Right lobe of liver (tissue), 6 donors: Measurements from ENCODE around the gene SLC37A4. TPM values are rescaled to one million over a fixed set of nuclear protein-coding genes. Genes with fewer than 3 reads are reported as not detected.
"Not testable (repeated sequence)": the region's sequence is repeated elsewhere in the genome, so short reads cannot be mapped to it uniquely, and the experiment has no call there.

Experiments used
- ATAC-seq, 4 donors: fragments of 200-7000 bp; cut with Tn5 transposase; one replicate each; pipeline ENCODE4 v1.9.1; 2020; ENCODE audit warnings: mild to moderate bottlenecking in 4 of 4, moderate library complexity in 4 of 4
- DNase-seq, 3 donors: peaks; one replicate each; pipeline ENCODE4 v3.0.0-alpha.2; 2020
- H3K27ac ChIP-seq, 3 donors: fragments of 200-600 bp; one replicate each; pipeline ENCODE4 v1.8.0; 2022
- H3K27me3 ChIP-seq, 2 donors: fragments of 200-600 bp; one replicate each; pipeline ENCODE4 v1.8.0; 2022
- H3K36me3 ChIP-seq, 4 donors: fragments of 200-600 bp; sonication (generic) in 1 of 4; one replicate each; pipeline versions ENCODE4 v1.5.1 to v1.8.0; 2017 to 2022; ENCODE audit warnings: control low read depth in 1 of 4
- H3K4me1 ChIP-seq, 4 donors: fragments of 200-600 bp; sonication (generic) in 1 of 4; one replicate each; pipeline versions ENCODE4 v1.5.1 to v1.8.0; 2017 to 2022; ENCODE audit warnings: control low read depth in 1 of 4
- H3K4me3 ChIP-seq, 3 donors: fragments of 200-600 bp; one replicate each; pipeline ENCODE4 v1.8.0; 2022
- H3K9me3 ChIP-seq, 4 donors: fragments of 200-600 bp; sonication (generic) in 1 of 4; one replicate each; pipeline versions ENCODE4 v1.5.1 to v1.8.0; 2017 to 2022; ENCODE audit warnings: control low read depth in 1 of 4
- POLR2A ChIP-seq: fragments of 450-650 bp; IDR thresholded peaks from one replicate; pipeline ENCODE4 v1.6.1; 2017; ENCODE audit warnings: antibody characterized with exemption, mild to moderate bottlenecking
- WGBS: methylation state at CpG from one replicate; pipeline ENCODE4 v1.1.6; 2018; ENCODE audit warnings: low coverage, low lambda C conversion rate; ENCODE audit not compliant: insufficient coverage; ENCODE audit errors: missing lambda C conversion rate; 5-methylcytosine and 5-hydroxymethylcytosine counted together
- intact Hi-C, 2 donors: fragments of 100-400 bp; cut with DNase I; formaldehyde crosslinking; loops; one replicate each; pipeline versions ENCODE4 v1.11.2 to v1.14.1; 2022
- total RNA-seq, 6 experiments: library from RNA; depleted of rRNA in 2 of 6; stranded (reverse); fragments of >200 nt in 2 of 6; fragmentation: NEBNext Ultra II Directional in 3 of 6; extraction: Animal tissue kit (Norgen Biotek cat#: 25700) in 3 of 6; gene quantifications; one replicate each; pipeline versions ENCODE4 v1.1.0 to v1.2.4, GENCODE V29; 2016 to 2023
- TF ChIP-seq, protein P1 (sequence below), 4 donors: fragments of 200-600 bp in 3 of 4; fragments of 450-650 bp in 1 of 4; IDR thresholded peaks; one replicate each; pipeline versions ENCODE4 v1.5.1 to v1.8.0; 2016 to 2022; ENCODE audit warnings: antibody characterized with exemption in 4 of 4, mild to moderate bottlenecking in 2 of 4
- donor health status: DM: no; HTN: yes; CAD: no.
- donor health status: DM: no; HTN: no; CAD: no.
- donor health status: DM: no; HTN: no; CAD: no.
- donor health status: DM: no; HTN: yes; CAD: no.
- donor health status: DM: no; HTN: yes; CAD: no.

SLC37A4 gene
- total RNA-seq, 6 experiments from 2014 or later: 78.5 to 177 (median 147) TPM

DNA sequence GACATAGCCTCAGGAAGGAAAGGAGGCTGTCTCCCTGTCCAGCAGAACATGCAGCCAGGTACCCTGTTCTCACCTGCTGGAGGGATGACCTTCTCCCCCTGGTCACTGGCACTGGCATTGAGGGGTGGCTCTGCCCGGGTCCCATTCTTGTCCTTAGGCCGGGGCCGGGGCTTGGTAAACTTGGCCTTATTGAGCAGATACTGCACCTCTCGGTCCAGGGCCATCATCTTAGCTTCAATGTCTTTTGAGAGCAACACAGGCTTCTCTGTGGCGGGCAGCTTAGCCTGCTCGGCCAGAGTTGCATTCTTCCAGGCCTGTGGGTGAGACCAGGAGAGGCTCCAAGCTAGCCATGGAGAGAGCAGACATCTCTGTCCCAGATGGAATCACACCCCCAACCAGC, 15.8 kb upstream of the SLC37A4 start:
- no peak for TF ChIP-seq POLR2A
- TF ChIP-seq, protein P1, sequence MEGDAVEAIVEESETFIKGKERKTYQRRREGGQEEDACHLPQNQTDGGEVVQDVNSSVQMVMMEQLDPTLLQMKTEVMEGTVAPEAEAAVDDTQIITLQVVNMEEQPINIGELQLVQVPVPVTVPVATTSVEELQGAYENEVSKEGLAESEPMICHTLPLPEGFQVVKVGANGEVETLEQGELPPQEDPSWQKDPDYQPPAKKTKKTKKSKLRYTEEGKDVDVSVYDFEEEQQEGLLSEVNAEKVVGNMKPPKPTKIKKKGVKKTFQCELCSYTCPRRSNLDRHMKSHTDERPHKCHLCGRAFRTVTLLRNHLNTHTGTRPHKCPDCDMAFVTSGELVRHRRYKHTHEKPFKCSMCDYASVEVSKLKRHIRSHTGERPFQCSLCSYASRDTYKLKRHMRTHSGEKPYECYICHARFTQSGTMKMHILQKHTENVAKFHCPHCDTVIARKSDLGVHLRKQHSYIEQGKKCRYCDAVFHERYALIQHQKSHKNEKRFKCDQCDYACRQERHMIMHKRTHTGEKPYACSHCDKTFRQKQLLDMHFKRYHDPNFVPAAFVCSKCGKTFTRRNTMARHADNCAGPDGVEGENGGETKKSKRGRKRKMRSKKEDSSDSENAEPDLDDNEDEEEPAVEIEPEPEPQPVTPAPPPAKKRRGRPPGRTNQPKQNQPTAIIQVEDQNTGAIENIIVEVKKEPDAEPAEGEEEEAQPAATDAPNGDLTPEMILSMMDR (IDR thresholded peaks at IDR 0.05): no peak
- no peaks in the 10 kb centered on the region for H3K9me3 ChIP-seq
- intact Hi-C loops: no loop called here
- no peaks in the 10 kb centered on the region for H3K4me1 ChIP-seq
- H3K27me3 ChIP-seq: no peaks in the 10 kb centered on the region
- DNase-seq (no peak), ATAC-seq (no peak)
- H3K27ac ChIP-seq: no peak overlapping the region
- H3K36me3 ChIP-seq: peaks cover 11 to 67% (median 40%) of the 10 kb centered on the region in 4 donors
- H3K4me3 ChIP-seq: no peak overlapping the region
- WGBS: 100% methylated on average over 1 of the region's 6 CpGs

DNA sequence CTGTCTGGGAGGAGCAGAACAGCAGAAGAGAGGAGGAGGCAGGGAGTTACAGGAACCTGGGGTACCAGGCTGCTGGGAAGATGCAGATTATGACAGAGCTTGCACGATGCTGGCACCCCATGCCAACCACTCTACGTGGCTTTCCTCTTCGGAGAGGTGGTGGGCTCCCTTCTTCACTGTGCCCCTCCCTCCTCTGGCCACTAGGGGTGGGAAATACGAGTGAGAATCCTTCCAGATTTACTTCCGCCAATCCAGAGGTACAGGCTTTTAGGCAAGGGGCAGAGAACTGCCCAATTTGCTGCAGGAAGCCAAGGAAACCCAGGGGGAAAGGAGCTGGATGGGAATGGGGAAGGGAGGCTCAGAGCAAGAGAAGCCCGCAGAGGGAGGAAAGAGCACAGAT, 14.0 kb upstream of the SLC37A4 start:
- Histone ChIP-seq H3K9me3 (no peaks in the 10 kb centered on the region), H3K27me3 (no peaks in the 10 kb centered on the region), H3K4me3 (no peak overlapping the region), H3K27ac (no peak overlapping the region), H3K36me3 (peaks cover 9 to 49% (median 29%) of the 10 kb centered on the region in 4 donors), H3K4me1 (no peaks in the 10 kb centered on the region)
- intact Hi-C loops: no loop called here
- TF ChIP-seq POLR2A: no peak
- TF ChIP-seq, protein P1 (IDR thresholded peaks at IDR 0.05): no peak
- 89% methylated on average over 3 of the region's 6 CpGs for WGBS
- ATAC-seq (peak in 2 of 4 donors; percentile 4 to 6), DNase-seq (no peak)

DNA sequence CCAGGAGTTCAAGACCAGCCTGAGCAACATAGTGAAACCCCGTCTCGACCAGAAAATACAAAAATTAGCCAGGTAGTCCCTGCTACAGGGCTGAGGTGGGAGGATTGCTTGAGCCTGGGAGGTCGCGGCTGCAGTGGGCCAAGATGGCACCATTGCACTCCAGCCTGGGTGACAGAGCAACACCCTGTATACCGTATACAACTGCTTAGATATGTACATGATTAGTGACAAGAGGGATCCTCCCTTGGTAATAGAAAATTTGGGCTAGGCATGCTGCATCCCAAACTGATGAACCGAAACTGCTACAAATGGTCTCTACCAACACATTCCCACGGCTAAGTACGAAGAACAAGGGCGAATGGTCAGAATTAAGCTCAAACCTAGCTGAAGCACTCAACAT, 12.2 kb upstream of the SLC37A4 start:
- H3K36me3 ChIP-seq: peaks cover 3 to 31% (median 17%) of the 10 kb centered on the region in 4 donors
- H3K9me3 ChIP-seq: no peaks in the 10 kb centered on the region
- H3K4me1 ChIP-seq: no peaks in the 10 kb centered on the region
- intact Hi-C loops: no loop called here
- DNase-seq: no peak
- WGBS: 89% methylated on average over 6 of the region's 9 CpGs
- H3K27ac ChIP-seq: no peak overlapping the region
- peak in 1 of 4 donors; percentile 9 for ATAC-seq
- TF ChIP-seq, protein P1 (IDR thresholded peaks at IDR 0.05): no peak
- no peak for TF ChIP-seq POLR2A
- no peak overlapping the region for H3K4me3 ChIP-seq
- no peaks in the 10 kb centered on the region for H3K27me3 ChIP-seq

DNA sequence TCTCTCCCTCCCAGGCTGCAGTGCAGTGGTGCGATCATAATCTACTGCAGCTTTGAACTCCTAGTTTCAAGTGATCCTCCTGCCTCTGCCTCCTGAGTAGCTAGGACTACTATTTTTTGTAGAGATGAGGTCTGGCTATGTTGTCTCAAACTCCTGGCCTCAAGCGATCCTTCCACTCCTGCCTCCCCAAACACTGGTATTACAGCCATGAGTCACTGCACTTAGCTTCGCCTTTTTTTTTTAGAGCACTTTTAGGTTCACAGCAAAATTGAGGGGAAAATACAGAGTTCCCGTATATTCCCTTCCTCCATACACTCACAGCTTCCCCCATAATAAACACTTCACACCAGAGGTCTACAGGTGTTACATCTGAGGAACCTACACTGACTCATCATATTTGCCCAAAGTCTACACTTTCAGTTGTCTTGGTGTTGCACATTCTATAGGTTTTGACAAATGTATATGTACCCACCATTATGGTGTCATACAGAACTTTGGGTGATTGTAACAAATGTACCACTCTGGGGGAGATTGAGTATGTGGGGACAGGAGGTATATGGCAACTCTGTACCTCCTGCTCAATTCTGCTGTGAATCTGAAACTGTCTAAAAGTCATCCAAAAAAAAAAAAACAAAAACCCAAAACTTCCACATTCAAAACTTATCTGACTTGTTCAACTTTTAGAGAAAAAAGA, 11.3 kb upstream of the SLC37A4 start:
- no peaks in the 10 kb centered on the region for H3K27me3 ChIP-seq
- DNase-seq (no peak), ATAC-seq (no peak)
- no peak overlapping the region for H3K27ac ChIP-seq
- H3K4me1 ChIP-seq: no peaks in the 10 kb centered on the region
- WGBS: 83% methylated on average over 3 of the region's 4 CpGs
- TF ChIP-seq, protein P1 (IDR thresholded peaks at IDR 0.05): no peak
- TF ChIP-seq POLR2A: no peak
- H3K36me3 ChIP-seq: peaks cover 0 to 21% (median 11%) of the 10 kb centered on the region in 4 donors
- no peaks in the 10 kb centered on the region for H3K9me3 ChIP-seq
- intact Hi-C loops: no loop called here
- no peak overlapping the region for H3K4me3 ChIP-seq

DNA sequence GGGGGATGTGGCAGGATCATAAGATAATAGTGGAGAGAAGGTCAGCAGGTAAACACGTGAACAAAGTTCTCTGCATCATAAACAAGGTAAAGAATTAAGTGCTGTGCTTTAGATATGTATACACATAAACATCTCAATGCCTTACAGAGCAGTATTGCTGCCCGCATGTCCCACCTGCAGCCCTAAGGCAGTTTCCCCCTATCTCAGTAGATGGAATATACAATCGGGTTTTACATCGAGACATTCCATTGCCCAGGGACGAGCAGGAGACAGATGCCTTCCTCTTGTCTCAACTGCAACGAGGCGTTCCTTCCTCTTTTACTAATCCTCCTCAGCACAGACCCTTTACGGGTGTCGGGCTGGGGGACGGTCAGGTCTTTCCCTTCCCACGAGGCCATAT, 8.8 kb upstream of the SLC37A4 start:
- H3K36me3 ChIP-seq, DNase-seq, ATAC-seq, H3K4me1 ChIP-seq, H3K27ac ChIP-seq, intact Hi-C loops, H3K4me3 ChIP-seq, H3K9me3 ChIP-seq, H3K27me3 ChIP-seq: not testable (repeated sequence)
- 38% methylated on average over 7 of the region's 11 CpGs for WGBS
